Omental fat pad (tissue), 4 donors: ENCODE data around the gene RAB33B. TPM values are rescaled to one million over a fixed set of nuclear protein-coding genes. Genes with fewer than 3 reads are reported as not detected.
"Not testable (repeated sequence)": the region's sequence is repeated elsewhere in the genome, so short reads cannot be mapped to it uniquely, and the experiment has no call there.

Source experiments
- ATAC-seq: fragments of 150-250 bp; one replicate; pipeline ENCODE4 v1.9.1; 2016; ENCODE audit warnings: mild to moderate bottlenecking, moderate library complexity; ENCODE audit not compliant: low FRiP score
- DNase-seq: peaks from one replicate; pipeline ENCODE4 v3.0.0-alpha.2; 2019; ENCODE audit warnings: low spot score
- total RNA-seq, 4 donors: library from RNA; depleted of rRNA; stranded (reverse); fragments of >200 nt; gene quantifications; one replicate each; pipeline ENCODE4 v1.1.0, GENCODE V29; 2016
- TF ChIP-seq, protein P1 (sequence below), 3 donors: fragments of 450-650 bp; IDR thresholded peaks; one replicate each; pipeline ENCODE4 v1.5.1; 2016 to 2017; ENCODE audit warnings: antibody characterized with exemption in 3 of 3, mild to moderate bottlenecking in 3 of 3, moderate library complexity in 2 of 3

RAB33B gene
- total RNA-seq, 4 donors from 2014 or later = 7.4 to 14.8 (median 10.6) TPM

DNA sequence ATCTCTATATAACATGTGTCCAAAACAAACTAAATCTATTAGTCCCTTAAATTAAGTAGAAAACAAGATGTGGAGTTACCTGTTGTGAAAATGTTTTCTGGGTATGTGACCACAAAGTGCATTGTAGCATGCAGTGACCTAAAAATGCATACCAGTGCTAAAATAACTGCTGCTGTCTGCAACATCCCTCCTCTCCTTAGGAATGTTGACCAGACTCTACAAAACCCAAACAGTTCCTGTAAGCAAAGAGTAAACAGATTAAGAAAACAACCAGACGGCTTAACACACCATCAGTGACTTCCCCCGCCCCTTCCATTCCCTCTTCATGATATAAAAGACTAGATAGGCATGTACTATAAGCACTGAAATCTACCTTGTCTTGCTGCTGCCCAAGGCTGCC is 15.8 kb upstream of the RAB33B start:
- ATAC-seq (no peak), DNase-seq (no peak)
- TF ChIP-seq, protein P1, sequence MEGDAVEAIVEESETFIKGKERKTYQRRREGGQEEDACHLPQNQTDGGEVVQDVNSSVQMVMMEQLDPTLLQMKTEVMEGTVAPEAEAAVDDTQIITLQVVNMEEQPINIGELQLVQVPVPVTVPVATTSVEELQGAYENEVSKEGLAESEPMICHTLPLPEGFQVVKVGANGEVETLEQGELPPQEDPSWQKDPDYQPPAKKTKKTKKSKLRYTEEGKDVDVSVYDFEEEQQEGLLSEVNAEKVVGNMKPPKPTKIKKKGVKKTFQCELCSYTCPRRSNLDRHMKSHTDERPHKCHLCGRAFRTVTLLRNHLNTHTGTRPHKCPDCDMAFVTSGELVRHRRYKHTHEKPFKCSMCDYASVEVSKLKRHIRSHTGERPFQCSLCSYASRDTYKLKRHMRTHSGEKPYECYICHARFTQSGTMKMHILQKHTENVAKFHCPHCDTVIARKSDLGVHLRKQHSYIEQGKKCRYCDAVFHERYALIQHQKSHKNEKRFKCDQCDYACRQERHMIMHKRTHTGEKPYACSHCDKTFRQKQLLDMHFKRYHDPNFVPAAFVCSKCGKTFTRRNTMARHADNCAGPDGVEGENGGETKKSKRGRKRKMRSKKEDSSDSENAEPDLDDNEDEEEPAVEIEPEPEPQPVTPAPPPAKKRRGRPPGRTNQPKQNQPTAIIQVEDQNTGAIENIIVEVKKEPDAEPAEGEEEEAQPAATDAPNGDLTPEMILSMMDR (IDR thresholded peaks at IDR 0.05) = no peak

DNA sequence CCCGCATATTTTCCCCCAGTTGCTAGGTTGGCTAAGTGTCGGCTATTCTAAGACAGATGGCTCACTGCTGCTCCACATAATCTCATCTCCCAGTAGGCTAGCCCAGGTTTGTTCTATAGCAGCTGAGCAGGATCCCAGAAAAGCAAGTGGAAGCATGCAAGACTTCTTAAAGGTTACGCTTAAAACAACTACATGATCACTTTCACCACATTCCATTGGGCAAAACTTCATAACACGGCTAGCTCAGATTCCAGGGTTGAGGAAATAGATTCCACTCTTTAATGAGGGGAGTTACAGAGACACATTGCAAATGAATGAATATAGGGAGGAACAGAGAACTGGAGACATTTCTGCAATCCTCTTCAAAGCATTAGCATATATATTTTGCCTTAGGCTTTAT is 12.9 kb upstream of the RAB33B start:
- TF ChIP-seq, protein P1 (IDR thresholded peaks at IDR 0.05) = no peak
- DNase-seq (no peak), ATAC-seq (no peak)

DNA sequence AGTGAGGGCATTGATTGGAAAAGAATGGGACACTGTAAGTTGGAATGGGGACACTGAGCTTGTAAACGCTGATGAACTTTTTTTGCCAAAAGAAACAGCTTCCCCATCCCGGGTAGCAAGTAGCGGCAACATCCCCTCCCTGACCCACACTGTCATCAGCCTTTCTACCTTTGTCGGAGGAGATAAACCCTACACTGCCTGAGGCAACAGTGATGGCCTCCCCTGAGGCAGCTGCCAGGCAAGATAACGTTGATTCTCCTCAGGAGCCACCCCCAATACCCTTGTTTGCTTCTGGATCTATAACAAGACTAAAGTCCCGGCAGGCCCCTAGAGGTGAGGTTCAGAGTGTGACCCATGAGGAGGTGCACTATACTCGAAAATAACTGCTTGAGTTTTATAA is 10.3 kb upstream of the RAB33B start:
- TF ChIP-seq, protein P1 (IDR thresholded peaks at IDR 0.05) = no peak
- ATAC-seq (no peak), DNase-seq (no peak)

DNA sequence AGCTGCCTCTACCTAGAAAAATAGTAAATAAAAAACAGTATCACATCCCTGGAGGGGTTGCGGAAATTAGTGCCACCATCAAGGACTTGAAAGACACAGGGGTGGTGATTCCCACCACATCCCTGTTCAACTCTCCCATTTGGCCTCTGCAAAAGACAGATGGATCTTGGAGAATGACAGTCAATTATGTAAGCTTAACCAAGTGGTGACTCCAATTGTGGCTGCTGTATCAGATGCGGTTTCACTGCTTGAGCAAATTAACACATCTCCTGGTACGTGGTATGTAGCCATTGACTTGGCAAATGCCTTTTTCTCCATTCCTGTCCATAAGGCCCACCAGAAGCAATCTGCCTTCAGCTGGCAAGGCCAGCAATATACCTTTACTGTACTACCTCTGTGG is 9.0 kb upstream of the RAB33B start:
- DNase-seq, ATAC-seq: not testable (repeated sequence)

DNA sequence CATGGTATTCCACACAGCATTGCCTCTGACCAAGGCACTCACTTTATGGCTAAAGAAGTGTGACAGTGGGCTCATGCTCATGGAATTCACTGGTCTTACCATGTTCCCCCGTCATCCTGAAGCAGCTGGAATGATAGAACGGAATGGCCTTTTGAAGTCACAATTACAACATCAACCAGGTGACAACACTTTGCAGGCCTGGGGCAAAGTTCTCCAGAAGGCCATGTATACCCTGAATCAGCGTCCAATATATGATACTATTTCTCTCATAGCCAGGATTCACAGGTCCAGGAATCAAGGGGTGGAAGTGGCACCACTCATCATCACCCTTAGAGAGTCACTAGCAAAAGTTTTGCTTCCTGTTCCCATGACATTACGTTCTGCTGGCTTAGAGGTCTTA is 6.8 kb upstream of the RAB33B start:
- not testable (repeated sequence) for DNase-seq

DNA sequence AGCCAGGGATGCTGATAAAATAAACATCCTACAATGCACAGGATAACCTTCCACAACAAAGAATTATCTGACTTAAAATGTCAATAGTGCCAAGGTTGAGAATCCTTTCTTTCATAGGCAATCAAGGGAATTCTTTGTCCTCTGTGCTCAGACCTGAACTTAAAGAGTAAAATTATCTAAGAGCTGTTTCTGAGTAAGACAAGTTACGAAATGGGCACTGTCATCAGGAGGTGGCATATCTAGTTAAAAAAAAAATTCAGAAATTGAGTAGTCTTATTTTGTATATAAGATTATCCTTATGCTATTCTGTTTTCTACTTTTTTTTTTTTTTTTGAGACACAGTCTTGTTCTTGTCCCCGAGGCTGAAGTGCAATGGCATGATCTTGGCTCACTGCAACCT is 3.3 kb upstream of the RAB33B start:
- ATAC-seq (no peak), DNase-seq (no peak)
- TF ChIP-seq, protein P1 (IDR thresholded peaks at IDR 0.05) = no peak

More for the DNA sequence above, 6.8 kb upstream of the RAB33B start:
- not testable (repeated sequence) for ATAC-seq

DNA sequence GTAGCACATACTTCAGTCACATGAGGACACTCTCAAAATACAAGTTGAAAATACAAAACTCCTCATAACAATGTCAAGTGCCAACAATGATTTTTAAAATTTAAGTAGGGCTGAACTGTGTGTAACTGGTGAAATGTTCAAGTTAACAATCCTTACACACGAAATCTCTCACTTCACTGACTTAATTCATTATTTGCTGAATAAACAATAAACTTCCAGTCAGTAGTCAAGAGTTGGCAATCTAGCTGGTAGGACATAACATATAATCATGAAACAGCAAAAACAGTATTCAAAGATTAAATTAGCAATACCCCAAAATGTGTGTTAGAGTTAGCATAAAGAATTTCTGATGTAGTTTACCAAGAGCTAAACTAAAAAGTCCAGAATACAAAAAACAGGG is 1.9 kb upstream of the RAB33B start:
- ATAC-seq (no peak), DNase-seq (no peak)
- TF ChIP-seq, protein P1 (IDR thresholded peaks at IDR 0.05) = no peak

DNA sequence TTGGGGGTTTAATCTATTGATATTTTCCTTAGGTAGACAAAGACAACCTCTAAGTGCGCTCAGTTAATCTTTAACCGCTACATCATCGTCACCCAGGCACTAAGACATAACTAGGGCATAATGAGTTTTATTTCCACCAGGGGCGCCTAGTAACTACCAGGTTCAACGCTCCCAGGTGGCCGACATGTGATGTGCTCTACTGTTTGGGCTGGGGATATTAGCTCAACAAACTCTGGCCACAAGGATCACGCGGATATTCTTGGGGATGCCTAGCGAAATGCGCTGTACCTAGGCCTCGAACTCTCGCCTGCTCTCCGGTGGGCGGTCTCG is 915 bp upstream of the RAB33B start:
- DNase-seq (no peak), ATAC-seq (peak; percentile 22)
- TF ChIP-seq, protein P1 (IDR thresholded peaks at IDR 0.05) = no peak
